Measurements from ENCODE around the gene PLA2G4A.

The PLA2G4A gene

DNA sequence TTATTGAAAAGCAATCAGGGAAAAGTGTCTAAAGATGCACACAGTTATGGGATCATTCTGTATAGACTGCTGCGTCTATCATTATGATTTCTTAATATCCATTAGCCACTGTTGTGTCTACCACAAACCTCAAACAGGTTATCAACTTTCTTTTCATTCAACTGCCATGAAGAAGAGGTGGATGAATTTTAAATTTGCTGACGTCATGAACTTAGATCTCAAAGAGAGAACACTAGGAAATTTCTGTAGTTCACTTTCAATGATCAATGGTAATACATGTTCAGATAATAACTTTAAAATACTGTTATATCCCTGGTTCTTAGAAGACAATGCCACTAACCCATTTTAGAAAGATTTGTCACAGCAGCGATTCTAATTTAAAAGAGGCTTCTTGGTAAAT lies 6.7 kb downstream of the PLA2G4A start:
- DNase-seq = no peak

DNA sequence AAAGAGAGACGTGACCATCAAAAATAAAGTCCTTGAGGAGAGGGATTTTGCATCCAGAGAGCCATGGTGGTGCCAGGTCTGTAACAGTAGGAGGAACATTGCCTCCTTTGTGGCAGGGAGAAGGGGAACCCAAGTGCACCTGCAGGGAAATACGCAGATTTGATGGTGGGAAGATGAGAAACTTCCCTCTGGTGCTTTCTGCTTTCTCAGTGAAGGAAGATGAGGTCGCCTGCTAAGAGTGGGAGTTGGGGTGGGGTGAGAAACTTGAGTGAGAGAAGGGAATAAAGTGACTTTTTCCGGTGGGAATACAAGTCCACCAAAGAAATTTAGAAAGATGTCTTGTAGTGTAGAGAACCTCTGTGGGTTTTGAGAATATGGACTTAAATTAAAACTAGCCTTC lies 9.1 kb downstream of the PLA2G4A start:
- no peak for DNase-seq

DNA sequence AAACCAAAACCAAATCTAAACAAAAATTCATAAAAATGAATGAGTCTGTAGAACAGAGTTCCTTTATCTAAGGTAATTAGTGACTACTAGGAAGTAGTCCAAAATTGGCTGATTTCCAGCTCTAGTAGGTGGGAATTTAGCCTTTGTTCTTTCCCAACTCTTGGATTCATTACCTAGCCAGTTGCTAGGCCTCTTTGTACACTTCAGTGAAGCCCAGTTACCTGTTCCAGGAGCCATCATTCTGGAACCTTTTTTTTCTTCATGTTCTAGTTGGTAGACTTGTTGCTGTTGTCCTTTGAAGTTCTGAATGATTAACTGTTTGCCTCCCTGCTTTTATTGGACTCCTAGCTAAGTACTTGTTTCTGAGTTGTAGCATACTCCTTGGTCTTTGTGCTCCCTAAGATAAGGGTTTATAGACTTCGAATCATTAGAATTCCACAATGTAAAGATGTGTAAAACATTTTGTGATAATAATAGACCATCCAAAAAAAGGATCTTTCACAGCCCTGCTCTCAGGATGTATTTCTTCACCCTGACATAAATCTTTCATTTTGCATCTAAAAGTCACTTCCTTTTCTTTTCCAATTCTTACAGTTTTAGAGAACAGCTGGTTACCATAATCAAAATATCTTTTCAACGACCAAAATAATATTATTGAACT lies 9.8 kb downstream of the PLA2G4A start:
- DNase-seq = peak; percentile 51

DNA sequence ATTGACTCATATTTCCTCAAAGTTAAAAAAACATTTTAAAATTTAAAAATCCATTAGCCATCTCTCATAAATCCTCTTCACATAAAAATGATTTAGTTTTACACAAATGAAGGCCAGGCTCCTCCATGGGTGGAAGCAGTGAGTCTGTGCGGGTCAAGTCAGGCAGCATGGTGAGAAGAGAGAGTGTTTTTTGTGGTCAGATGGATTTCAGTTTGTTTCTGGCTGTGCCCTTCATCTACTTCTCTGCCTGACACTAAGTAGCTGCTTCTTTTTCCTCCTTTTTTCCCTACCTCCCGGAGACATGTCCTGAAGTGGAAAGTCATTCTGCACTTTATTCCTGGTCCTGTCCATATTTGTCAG lies 10.3 kb downstream of the PLA2G4A start:
- no peak for DNase-seq

DNA sequence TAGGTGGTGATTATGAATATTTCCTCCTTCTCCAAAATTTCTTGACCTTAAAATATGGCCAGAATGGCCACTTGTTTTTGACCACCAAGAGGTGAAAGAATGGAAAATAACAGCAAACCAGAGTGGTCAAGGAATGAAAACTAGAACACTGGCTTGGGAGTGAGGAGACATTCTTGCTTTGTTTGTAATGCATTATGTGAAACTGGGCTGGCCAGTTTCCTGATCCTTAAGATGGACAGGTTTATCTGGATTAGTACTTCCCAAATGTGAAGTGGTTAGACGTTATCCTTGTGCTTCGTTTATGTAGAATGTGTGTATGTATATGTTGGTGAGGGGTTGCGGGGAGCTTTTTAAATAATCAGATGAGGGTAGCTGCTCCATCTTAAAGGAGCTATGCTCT lies 12.8 kb downstream of the PLA2G4A start:
- no peak for DNase-seq

DNA sequence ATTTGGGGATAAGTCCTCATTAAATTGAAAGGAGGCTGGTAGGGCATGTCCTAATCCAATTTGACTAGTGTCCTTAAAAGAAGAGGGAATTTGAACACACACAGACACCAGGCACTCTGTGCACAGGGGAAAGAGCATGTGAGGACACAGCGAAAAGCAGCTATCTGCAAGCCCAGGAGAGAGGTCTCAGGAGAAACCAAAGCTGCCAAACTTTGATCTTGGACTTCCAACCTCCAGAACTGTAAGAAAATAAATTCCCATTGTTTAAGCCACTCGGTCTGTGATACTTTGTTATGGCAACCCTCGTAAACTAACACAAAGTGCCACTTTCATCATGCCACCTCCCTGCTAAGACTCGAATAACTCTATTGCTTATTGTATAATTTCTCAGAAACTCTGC lies 13.8 kb downstream of the PLA2G4A start:
- no peak for DNase-seq

DNA sequence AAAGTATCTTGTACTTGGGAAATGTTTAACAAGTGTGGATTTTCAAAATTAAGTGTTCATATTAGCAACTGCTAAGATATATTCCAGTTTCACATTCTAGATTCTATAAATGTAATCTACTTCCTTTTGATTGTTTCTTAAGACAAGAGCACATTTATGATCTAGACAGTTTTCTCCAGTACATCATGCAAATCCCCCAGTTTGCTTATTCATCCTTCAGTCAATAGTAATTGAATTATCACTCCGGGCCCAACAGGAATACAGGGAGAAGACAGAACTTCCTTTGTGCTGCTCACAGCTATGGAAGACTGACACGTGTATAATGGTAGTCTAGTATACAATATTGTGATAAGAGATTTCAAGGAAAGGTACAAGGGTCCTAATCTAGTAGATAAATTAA lies 14.5 kb downstream of the PLA2G4A start:
- DNase-seq = no peak

DNA sequence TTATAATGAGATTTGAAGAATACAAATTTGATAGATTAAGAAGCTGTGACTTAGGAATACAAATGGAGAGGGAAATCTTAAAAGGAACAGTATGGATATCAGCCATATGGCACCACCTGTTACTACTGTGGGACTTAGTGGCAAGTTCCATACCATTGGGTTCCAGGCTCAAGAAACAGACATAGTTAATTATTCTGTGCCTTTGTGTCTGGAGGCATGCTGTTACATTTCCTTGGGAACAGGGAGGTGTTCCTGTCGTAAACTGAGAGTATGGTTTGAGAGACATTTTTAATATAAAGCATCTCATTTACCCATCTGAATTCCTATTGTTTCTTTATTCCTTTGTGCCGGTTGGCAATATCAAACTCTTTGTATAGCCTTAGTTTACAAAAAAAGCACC lies 15.2 kb downstream of the PLA2G4A start:
- DNase-seq = no peak

DNA sequence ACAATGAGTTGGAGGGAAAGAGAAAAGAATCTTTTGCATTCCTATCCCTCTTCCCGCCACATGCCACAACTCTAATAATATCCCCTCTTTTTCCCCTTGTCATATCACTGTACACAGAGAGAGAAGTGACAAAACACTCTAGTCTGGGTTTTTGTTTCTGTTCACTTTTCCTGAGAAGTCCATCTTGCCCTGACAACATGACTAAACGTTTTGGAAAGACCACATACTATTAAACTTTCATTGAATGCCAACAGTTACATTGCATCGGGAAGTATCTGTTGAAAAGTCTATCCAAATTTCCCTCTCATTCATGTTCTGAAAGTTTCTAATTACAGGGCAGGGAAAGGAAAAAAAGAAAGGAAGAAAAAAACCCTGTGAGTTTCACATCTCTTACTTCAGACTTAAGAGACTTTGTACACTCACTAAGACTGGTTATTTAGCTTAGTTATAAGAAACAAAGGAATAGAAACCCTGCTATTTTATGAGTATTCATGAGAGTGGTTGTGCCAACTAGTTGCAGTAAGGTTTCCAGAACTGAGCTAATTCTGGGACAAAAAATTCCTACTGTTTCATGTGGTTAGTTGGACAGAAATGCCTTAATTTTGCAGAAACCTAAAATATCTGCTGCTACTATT lies 16.9 kb downstream of the PLA2G4A start:
- no peak for DNase-seq

DNA sequence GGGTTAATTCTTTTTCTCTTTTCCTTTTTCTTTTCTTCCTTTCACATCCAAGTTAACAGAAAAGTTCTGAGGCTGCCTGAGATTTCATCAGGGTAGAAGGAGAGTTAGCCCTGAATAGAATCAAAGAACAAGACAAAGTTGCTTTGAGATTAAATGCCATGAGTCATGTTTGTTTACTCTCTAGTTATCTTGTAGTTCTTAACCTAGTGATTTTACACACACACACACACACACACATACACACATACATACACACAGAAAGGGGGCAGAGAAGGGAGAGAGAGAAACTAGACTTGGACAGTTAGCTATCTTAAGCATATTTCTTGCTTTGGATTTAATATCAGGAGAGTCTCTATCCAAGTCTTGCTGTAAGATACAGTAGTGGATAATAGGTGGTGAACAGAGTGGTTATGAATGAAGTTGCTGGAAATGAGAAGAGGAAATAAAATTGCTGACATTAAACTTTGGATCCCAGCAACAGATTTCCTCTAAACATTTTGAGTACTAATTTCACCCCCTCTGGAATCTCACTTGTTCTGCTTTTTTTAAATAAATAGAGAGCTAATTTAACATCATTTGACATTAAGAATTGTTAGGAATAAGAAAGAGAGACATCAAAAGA lies 19.9 kb downstream of the PLA2G4A start:
- DNase-seq = no peak

DNA sequence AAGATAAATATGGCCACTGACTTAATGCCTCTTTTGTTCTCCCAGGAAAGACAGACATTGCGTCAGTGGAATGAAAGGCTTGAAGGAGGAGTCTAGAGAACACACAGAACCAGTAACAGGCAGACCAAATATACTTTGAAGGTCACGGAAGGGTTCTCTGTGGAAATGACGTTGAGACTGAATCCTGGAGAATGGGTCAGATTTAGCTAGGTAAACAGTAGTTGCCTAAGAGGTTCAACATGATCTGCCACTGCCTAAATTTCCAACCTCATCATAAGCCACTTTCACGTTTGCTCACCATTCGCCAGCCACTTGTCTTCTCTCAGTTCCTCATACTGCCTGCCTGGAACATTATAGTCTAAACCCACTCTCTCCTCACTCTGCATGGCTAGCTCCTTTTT lies 20.5 kb downstream of the PLA2G4A start:
- DNase-seq = no peak

DNA sequence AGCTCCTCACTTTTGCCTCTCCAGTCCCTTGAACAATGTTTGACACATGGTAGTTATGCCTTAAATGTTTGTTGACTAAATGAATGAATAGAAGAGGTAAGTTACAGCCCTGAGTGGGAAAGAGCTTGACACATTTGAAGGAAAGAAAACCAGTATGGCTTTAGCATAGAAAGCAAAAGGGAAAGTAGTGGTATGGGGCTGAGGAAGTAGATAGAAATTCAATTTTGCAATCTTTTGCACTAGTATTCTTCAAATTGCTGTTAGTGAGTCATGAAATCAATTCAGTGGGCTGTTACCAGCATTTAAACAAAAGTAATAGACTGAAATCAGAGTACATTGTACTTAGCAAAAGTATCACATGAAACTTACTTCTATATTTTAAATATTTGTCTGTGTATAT lies 21.1 kb downstream of the PLA2G4A start:
- DNase-seq = no peak

DNA sequence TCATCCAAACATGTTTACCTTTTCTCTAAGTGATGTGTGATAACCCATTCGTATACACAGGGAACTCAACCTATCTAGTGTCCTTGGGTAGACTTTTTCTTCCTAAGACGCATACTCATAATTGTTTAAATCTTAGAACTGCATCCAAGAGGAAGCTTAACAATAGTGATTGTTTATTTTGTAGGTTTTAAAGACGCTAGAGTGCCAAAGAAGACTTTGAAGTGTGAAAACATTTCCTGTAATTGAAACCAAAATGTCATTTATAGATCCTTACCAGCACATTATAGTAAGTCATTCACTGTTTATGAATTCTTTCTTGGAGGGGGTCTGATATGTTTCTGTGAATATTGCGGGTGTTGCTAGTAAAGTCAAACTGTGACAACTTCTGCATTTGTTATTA lies 25.4 kb downstream of the PLA2G4A start:
- no peak for DNase-seq

DNA sequence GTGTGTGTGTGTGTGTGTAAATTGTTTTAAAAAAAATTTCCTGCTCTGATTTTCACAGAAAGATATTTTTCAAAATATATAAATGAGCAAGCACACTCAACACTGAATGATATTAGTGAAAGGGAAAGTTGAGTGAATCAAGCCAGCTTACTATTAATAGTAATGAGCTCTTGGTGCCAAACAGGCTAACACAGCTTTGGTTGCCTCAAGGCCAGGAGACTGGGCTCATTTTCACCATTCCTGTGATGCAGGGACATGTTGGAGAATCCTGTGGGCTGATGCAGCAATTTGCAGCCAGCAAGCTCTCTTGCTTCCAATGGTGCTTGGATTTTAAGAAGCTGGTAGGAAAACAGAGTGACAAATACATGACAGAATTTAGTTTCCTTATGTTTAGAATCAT lies 30.2 kb downstream of the PLA2G4A start:
- no peak for DNase-seq

DNA sequence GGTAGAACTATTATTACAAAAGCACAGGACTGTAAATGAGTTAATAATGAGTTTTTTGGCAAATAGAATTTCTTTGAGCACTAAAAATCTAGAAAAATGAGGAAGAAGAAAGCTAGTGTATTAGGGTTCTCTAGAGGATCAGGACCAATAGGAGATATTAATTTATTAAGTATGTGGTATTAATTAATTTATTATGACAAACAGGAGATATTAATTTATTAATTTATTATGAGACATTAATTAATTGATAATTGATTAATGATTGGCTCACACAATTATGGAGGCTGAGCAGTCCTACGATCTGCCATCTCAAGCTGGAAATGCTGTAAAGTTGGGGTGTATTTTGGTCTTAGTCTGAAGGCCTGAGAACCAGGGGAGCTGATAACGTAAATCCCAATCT lies 31.2 kb downstream of the PLA2G4A start:
- DNase-seq = no peak

DNA sequence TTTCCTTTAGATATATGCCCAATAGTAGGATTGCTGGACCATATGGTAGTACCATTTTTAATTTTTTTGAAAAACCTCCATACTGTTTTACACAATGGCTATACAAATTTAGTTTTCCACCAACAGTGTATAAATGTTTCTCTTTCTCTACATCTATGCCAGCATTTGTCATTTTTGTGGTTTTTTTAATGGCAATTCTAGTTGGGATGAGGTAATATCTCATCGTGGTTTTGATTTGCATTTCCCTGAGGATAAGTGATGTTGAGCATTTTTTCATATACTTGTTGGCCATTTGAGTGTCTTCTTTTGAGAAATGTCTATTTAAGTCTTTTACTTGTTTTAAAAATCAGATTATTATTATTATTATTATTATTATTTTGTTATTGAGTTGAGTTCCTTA lies 35.5 kb downstream of the PLA2G4A start:
- DNase-seq = no peak

DNA sequence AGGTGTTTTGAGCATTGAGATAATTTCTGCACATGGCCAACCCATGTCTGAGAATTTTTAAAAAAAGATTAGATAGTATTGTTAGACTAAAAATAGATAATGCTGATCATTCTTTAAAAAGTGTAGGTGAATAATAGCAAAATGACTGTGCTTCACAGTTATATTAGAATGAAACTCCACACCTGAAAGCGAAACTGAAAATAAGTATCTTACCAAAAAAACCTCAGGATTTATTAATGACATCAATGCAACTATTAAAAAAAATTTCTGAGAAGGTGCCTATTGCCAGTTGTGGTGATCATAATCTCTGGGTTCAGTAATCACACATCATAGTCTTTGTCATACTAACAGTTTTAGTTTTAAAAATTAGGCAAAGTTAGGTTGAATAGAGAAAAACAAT lies 36.5 kb downstream of the PLA2G4A start:
- DNase-seq = no peak

DNA sequence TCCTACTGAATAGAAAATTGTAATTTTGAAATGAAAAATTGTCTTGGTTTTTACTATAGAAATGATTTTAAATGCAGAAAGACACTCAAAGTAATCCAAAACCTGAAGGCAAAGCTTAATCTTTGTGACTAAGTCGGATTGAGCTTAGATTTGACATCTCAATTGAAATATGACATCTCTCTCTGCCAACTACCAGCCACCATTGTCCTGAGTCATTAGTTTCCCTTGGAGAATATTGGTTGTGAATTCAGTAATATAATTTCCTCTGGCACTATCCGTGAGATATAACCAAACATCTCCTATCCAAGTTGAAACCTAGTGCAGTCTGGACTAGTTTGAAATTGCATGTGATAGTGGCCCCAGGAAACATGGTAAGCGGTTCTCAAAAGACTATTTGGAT lies 37.1 kb downstream of the PLA2G4A start:
- no peak for DNase-seq

DNA sequence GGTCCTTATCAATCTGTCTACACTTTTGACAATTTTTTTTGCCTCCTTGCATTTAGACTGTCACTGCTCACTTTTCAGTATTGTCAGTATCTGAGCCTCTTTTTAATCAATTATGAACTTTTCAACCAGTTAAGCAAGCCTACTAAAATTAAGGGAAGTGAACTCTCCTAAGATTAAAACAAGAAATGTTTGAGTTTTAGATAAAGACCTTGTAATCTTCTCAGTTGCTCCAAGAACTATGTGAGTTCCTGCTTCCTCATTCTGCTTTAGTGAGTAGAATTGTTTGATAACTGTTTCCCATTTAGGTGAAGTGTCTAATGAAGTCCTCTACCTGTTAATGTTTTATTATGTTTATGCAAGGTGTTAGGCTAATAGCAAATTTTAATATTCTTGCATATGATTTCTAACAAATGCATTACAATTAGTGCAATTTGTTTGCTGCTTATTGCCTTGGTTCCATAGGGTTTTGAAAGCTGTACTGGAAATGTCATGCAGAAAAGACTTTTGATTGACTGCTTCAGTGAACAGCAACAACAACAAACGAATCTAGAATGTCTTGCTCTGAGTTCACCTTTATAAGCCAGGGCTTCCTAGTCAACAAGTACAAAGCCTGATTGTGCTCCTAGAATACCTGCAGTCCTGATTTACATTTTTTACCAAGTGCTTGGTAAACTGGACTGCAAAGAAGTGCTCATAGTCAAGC lies 40.9 kb downstream of the PLA2G4A start:
- no peak for DNase-seq

DNA sequence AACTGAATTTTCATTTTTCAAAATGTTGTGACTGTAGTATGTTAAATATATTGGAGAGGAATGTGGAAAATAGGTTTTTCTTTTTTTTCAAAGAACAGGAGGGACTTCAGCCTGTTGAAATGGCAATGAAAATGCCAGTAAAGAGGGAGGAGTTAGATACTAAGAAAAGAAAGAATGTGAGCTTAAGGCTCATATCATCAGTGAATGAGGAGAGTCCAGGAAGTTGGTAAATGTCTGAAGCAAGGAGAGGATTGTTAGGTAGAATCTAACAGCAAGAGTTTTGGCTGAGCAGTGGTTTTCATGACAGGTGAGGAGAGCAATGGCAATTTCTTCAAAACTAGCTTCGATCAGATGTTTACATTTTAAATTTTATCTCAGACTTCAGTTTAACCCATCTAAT lies 43.0 kb downstream of the PLA2G4A start:
- no peak for DNase-seq

DNA sequence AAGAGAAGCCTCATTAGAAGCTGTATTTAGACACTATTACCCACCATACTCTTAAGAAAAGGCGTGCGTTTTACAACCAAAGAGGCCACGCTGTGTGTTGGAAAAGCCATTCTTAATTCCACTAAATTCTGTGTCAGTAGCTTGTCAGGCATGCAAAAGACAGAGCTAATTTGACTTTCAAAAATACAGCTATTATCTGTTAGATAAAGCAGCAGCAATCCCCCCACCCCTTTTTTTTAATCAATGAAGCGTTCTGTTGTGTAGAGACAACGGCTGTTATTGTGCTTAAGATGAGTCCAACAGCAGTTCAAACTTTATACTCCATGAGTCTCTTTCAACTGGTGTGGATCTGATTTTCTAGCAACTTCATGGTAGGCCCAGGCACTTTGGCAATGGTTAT lies 43.5 kb downstream of the PLA2G4A start:
- DNase-seq = no peak

DNA sequence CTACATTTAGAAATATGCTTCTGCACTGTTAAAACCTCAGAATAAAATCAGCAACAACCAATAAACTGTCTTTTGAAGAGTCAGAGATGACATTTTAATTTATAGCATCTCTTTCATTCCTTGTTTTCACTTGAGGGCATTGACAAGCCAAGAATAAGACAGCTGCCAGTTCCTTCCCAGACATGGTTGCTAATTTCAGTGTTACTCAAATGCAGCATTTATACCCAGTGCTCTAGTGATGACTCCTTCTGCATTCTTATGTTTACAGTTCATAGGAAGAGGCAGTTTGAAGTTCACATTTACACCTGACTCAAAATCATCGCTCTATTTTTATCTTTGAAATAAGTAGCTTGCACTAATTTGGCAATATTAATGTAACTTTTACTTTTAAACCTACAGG lies 44.9 kb downstream of the PLA2G4A start:
- DNase-seq = no peak

DNA sequence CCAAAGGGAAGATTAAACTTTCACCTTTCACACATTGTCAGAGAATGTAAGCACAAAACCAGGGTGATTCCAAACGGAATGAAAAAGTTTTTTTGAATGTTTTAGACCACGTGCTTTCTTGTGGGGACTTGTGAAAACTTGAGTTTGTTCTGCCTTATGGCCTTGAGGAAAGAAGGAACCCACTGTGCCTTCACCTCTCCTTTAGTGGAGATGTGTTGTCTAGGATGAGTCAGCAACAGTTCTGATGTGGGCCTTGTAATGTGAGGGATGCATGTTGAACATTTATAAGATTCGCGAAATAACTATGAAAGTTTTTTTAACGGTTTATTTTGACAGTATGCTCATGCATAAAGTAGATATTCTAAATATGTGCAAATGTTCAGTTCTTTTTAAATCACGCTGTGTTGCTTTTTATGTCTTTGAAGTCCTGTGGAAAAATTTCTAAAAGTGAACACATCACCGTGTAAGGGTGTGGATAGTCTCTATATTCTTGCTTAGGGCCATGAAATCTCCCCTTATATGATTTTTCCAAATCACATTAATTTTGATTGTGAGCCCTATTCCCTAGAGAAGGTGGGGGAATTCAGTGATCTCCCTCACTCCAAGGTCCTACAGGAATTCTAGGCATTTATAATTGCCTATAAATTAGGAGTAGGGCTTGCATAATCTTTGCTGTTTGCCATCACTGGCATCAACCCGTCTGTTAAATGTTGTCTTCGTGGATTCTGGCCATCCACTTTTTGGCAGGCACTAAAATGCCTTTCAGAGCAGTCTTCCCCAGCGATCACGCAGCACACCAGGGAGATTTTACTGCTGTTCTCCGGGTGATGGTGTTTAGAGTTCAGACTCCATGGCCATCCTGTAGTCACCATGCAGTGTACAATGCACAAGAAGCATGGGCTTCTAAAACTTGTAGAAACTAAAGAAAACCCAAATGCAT lies 47.4 kb downstream of the PLA2G4A start:
- no peak for DNase-seq
